SIG-M5 treated with dmso at 0.1 percent for 504 hours (cell line): ENCODE data around the gene CDH13.

Experiments used
- DNase-seq: peaks from one replicate; lab custom pipeline; 2025; ENCODE audit not compliant: unreplicated experiment; lab: John Stamatoyannopoulos, UW

CDH13 gene

DNA sequence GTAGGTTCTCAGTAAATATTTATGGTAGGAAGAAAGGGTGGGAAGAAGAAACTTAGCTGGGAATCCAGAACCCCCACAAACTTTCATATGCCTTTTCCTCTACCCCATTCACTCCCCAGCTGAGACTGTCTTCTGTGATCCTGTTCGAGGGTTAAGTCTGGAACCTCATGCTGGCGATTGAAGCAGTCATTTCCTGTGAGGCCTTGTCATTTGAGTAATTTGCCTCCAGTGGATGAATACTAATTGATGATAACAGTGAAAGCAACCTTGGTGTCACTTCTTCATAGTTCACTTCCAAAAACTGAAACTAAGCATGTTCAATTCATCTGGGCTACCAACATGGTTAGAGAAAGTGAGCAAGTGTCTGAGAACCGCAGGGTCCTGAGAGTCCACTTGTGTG, 401.2 kb downstream of the CDH13 start:
- no peak for DNase-seq

DNA sequence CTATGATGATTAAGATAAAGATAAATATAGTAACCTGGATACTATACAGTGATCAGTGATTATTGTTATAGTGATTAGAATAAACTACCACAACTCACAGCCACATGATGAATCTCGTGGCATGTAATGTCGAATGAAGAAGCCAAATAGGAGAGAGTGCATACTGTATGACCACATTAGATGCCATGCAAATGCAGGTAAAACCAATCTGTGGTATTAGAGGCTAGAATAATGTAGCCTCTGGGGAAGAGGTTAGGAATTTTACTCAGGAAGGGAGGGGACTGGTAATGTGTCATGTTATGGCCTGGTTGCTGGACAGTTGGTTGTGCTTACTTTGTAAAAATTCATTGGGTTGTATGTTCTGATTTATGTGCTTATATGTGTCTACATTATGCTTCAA, 402.7 kb downstream of the CDH13 start:
- DNase-seq = no peak

DNA sequence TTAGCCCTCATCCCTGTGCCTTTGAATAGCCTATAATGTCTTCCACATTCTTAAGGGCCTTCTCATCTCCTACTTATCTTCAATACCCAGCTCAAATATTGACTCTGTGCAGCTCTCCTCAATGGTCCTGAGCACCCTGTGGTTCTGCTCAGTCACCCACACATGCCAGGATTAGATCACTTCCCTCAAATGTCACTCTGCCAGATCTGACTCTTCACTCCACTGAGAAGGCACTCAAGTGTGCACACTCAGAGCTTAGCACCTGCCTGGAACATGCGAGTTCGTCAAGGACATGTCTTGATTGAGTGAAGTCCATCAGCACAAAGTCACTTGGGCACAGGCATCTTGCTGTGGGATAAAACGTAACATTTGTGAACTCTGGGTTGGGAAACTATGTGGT, 404.8 kb downstream of the CDH13 start:
- DNase-seq = no peak

DNA sequence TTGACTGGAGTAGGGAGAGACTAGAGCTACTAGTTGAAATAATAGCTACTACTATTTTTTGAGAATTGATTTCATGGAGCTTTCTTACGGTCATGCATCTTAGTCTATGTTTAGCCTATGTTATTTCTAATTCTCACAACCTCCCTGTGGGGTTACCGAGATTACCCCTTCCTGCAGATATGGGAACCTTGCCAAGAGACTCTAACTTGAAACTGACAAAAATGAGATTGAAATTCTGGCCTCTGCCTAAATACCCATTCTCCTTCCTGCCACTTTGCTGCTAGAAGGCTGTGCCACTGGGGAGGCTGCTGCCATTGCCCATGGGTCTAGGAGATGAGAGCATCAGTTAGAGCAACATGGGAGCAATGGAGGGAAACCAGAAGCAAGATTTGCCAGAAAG, 410.3 kb downstream of the CDH13 start:
- no peak for DNase-seq

DNA sequence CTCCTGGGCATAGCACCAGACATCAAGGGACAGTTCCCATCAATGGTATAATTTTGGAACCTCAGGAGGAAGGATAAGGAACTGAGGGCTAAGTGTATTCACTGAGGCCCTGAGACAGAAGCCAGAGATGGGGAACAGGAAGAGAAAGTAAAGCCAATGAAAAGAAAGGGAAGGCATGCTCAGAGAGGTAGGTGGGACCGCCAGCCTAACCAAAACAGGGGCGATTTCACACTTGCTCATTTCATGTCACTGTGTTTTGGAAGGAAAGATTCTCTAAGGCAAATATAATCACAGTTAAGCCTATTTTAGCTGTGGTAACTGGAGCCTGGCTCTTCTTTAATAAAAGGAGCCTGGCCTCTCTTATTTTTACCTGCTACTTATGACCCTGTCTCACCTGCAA, 411.1 kb downstream of the CDH13 start:
- no peak for DNase-seq

DNA sequence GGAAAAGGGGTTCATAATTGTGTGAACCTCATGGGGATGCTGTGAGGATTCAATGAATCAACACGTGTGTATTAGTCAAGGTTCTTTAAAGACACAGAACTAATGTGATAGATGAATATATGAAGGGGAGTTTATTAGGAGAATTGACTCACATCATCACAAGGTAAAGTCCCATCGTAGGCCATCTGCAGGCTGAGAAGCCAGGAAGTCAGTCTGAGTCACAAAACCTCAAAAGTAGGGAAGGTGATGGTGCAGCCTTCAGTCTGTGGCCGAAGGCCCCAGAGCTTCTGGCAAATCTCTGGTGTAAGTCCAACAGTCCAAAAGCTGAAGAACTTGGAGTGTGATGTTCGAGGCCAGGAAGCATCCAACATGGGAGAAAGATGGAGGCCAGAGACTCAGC, 413.4 kb downstream of the CDH13 start:
- DNase-seq = no peak

DNA sequence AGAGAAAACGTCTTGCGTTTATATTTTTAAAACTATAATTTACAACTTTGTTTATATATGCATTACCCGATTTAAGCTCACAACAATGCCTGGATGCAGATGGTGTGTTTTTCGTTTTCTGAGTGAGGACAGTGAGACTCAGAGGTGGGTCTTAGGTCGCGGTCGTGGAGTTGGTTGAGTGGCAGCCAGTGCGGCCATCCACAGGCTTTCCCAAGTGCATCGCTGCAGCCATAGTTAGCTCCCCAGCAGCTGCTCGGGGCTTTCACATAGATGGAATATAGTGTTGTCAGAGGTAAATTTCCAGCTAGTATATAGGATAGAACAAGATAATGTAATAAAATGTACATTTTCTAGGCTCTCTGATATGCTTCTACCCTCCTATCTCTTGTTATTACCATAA, 417.8 kb downstream of the CDH13 start:
- DNase-seq = no peak

DNA sequence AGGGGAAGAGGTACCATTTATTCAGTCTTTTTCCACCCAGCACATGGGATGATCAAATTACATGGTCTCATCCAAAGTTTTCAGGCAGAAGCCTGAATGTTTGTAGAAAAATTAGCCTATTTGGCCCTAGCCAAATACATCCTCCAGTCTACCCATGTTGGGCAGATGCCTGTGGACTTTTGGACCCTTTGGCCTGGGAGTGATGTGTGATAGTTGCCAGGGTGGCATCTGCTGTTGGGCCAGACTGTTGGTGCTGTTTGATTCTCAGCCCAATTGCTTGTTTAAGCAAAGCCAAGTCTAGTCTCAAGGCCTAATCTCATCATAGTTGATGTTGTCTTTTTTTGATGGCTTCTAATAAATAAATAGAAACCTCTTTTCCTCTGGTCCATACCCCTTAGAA, 419.0 kb downstream of the CDH13 start:
- DNase-seq = no peak

DNA sequence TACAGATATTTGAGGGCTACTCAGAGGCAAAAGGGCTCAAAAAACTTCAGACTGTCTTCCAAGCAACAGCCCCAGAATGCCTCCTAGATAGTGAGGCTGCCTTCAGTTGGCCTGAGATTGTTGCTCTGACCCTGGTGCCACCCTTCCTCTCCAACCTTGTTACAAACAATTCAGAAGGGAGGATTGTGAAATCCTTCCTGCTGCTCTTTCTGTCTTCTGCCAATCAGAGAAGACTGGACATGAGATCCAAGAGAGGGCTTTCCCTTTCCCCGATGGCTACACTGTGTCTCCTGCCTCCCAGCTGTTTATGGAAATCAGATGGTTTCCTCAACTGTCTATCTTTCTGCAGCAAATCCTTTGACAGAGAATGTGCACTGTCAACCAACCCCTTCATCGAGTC, 419.9 kb downstream of the CDH13 start:
- DNase-seq = no peak

DNA sequence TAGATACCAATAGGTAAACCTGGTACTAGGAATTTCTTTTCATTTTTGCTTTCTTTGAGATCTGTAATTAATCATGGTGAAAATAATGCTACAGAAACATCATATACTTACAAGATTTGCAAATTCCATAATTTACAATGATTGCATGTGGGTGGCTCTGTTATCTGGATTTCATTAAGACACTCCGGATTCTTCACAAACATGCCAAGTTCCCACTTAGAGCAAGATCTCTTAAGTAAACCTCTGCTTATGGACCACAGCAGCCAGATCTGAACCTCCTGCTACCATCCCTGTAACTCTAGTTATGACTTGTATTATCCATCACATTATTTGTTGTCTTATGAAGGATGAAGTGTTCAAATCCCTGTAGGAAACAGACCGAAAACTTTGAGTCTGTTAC, 424.7 kb downstream of the CDH13 start:
- no peak for DNase-seq

DNA sequence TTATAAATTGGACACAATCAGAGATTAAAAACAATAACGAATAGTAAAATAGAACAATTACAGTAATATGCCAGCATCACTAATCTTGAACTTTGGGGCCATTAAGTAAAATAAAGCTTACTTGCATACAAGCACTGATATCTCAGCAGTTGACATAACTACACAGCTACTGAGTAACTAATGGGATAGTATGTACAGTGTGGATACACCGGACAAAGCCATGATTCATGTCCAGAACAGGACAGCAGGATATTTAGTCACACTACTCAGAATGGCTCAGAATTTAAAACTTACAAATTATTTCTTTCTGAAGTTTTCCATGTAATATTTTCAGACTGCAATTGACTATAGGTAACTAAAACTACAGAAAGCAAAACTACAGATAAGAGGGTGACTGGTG, 427.5 kb downstream of the CDH13 start:
- DNase-seq = no peak

DNA sequence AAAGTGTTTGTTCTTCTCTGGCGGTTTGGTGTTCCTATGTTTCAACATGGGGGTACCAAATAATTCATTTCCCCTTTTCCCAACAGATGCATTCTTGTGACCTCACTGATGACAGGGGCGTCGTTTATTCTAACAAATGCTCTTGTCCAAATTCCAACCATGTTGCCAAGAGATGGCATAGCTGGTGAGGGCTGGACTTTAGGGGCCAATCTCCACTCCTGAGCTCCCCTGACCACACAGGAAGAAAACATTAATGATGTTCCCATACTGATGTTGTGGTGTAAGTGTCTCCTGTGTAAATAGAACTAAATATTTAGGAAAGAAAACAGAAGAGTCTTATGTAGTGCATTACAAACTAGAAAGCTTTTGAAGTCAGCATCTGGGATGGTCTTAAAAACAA, 431.6 kb downstream of the CDH13 start:
- DNase-seq = no peak

DNA sequence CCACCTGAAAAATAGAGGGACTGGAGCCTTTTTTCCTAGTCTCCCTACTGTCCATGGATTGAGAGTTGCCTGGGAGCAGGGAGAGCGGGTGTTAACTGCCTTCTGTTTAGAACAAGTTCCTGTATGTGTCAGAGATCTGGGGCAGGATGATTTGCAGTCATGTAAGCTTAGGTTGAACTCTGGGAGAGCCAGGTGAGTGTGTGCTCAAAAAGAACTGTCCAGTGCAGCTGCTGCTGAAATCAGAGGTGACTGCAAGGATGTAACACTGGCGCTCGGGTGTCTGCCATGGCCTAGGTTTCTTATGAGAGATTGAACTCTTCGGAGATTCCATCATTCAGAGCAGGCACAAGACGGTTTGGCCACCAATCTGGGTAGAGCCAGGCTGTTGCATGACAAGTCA, 432.5 kb downstream of the CDH13 start:
- no peak for DNase-seq

DNA sequence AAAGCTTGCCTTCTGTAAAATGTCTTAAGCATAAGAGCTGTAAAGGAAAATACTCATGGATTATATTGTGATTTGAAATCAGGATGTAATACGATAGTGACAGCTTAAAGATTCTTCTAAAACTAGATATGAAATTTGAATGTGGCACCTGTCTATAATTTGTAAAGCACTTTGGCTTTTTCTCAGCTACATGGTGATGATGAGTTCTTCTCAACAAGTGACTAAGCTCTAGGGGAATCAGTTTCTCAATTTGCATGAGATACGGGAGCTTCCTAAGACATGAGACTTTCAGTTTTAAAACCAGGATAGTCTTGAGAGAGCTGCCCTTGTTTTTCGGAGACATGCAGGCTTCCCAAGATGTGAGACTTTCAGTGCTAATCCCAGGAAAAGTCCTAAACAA, 439.2 kb downstream of the CDH13 start:
- DNase-seq = no peak

DNA sequence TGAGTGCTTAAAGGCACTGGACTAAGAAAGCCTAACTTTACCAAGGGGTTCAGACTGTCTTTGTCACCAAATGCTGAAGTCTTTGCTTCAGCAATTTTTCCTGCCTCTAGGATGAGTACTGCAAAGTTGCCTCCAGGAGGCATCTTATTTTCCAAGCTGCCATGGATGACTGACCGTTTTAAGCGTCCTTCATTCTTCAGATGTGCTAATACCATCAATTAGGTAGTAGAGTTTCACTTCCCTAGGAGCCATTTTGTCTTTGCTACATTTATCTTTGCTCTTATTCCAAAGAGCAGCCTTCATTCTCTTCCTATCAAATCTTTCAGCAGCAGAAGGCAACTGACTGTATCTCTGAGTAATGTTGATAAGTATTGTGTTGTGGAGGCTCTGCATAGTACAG, 440.1 kb downstream of the CDH13 start:
- DNase-seq = no peak

DNA sequence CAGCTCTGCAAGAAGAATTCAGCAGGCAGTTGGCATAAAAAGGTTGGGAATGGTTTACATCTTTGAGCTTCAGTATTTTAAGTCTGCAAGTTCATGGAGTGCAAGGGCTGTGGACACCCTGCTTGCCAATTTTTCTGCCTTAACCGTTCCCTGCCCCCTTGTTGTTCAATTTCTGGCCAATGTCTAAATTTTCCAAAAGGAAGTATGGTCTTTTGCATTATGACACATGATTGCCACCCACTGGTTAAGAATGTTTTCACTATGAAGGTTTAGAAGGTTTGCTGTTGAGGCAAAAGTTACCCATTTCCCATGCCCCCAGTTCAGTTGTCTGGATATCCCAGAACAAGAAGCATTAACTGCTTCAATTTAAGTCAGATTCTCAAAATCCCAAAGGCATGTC, 441.9 kb downstream of the CDH13 start:
- DNase-seq = no peak

DNA sequence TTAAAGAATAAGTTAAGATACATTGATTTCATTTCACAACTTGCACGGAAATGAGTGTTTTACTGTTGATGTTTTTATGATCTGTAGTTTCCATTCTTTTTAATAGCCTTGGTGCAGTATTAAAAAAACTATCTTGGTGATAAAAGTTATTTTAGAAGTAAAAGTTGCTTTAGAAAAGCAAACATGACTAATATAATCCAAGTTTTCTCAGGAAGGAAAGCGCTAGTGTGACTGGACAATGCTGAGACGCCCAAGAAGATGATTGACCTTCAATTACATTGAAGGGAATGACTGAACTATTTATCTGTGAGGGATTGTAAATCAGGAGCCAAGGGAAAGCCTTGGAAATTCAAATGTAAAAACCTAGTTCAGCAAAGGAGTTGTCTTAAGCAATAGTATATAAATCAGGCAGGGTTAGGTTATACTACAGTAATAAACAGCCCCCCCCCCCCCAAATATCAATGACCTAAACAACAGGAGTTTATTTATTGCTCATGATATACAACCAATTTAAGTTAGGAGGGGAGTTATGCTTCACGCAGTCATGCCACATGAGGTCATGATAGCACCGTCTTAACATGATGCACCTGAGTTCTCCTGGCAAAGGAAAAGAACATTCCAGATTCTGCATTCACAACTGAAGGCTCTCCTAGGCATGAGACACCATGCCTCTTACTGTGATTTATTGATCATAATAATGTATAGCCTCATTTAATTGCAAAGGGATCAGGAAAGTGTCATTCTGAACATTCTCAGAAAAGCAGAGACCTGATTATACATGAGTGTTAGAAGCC, 443.8 kb downstream of the CDH13 start:
- DNase-seq = no peak

DNA sequence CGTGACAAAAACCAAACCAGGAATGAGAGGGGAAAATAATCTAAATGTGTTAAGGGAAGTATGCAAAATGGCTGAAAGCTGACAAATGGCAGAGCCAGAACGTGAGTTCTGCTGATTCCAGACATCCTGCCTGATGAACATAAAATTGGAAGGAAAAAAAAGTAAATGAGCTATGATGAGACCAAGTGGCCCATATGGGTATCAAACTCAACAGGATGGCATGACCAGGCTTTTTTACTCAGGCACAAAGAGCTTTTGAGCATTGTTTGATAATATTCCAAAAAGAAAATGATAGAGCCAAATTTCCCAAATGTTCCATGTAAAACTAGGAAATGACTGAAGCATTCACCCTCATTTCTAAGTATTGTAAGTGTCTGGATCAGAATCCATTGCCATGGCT, 449.2 kb downstream of the CDH13 start:
- DNase-seq = no peak

DNA sequence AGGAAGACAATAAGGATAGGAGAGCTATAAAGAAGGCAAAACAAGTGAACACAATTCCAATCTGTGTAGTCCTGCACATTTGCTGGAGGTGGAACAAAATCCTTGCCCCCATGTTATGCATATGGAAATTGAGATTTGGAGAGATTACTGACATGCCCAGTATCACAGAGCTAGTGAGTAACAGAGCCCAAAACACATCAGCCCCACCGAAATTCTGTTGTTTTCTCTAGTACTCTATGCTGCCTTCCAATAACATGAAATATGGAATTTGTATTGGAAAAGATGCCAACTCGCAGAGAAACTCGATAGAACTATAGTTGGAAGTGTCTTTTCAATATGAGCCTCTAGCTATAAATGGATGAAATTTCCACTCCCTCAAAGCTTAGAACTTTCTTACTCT, 456.6 kb downstream of the CDH13 start:
- DNase-seq = no peak

DNA sequence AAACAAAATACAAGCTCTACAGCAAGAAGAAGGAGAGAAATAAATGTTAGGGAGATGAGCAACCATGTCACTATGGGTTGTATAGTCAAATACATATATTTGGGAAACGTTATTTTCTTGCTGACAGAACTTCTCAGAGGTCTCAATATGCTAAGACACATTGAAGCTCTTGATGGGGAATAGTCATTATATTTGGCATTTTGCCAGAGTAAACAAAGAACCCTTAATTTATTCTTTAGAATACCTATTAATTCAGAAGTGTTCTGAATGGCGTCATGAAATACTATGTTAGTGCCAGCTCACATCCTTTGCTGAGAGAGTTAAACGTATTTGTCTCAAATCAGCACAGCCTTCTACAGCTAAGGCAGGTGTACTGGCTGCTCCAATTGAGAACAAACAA, 458.9 kb downstream of the CDH13 start:
- DNase-seq = no peak

DNA sequence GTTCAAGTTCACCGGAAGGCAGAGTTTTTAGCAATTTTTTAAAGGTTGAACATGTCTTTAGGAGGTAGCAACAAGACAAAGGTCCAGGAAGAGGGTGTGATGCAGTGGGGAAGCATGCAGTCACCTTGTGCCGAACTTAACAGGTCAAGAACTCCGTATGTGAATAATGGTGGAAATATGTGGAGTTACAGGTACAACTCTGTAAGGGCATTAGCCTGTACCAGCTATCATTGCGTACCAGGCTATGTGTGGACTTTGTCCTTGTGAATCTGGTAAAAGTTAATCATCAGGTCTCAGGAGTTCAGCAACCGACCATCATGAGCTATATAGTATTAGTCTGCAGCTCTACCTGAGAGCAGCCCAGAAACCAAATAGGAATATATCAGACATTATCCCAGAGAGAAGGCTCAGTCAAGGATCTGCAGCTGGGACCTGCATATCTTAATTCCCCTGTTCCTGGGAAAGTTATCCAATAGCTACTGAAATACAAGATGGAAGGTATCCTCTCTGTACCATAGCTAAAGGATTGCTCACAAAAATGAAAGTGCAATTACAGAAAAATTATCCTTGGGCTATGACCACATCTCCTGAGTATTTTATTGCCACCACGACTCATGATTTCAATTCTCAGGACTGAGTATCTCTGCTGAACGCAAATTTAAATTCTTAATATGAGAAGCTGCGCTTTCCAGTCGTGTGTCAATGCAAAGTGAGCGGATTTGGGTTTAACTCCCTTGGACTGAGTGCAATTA, 469.3 kb downstream of the CDH13 start:
- no peak for DNase-seq

DNA sequence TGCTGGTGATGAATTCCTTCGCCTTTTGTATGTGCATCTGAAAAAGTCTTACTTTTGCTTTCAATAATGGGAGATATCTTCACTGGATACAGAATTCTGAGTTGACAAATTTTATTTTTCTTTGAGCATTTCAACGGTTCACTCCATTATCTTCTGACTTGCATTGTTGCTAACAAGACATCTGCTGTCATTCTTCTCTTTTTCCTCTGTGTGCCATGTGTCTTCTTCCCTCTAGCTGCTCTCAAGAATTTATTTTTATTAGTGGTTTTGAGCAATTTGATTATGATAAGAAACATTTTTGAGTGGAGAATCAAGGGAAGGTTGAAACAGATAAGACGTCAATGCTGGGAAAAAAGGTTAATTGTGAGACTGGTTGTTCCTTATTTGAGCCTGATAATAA, 471.8 kb downstream of the CDH13 start:
- DNase-seq = no peak

DNA sequence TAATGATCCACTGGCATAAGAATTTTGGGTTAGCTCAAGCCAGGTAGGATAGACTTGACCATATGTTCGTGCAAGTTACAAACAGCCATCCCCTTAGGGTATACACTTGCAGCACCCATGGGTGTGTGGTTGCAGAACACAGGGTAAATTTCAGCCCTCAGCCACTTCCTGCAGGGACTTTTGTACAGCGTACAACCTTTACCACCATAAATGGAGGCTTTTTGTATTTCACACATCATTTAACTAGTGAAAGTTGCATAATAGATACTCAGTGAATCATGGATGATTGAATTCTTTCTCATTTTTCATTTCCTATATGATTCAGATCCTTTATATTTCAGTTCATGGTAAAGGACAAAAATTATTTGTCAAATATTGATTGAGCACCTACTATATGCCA, 473.9 kb downstream of the CDH13 start:
- no peak for DNase-seq
